NCI-H2081 (cell line): ENCODE data around the gene ETFB.

Experiments
- DNase-seq, 2 experiments: peaks; one replicate each; lab custom pipeline; 2025; lab: John Stamatoyannopoulos, UW

Gene ETFB

GRCh38 chr19:51351266-51351990 lies 14.8 kb downstream of the ETFB start:
- no peak for DNase-seq

GRCh38 chr19:51347209-51347928 lies 18.8 kb downstream of the ETFB start:
- DNase-seq, result no peak

GRCh38 chr19:51346742-51347141 lies 19.4 kb downstream of the ETFB start:
- no peak for DNase-seq

GRCh38 chr19:51345076-51345620 lies 21.0 kb downstream of the ETFB start:
- DNase-seq, result no peak

- no peak for DNase-seq
Observed at GRCh38 chr19:51342631-51343569, 23.3 kb downstream of the ETFB start.

- DNase-seq, result no peak
Observed at GRCh38 chr19:51341976-51342580, 24.1 kb downstream of the ETFB start, which contains the start of gene VSIG10L. Gene VSIG10L, minus strand, starts transcription at chr19:51342139. Its CDS starts 15 bp downstream, at chr19:51342124.

- DNase-seq, result no peak
Observed at GRCh38 chr19:51341066-51341465, 25.1 kb downstream of the ETFB start.

GRCh38 chr19:51339687-51340656 lies 26.2 kb downstream of the ETFB start:
- DNase-seq, result no peak

- no peak for DNase-seq
Observed at GRCh38 chr19:51339313-51339686, 26.9 kb downstream of the ETFB start.

- DNase-seq, result no peak
Observed at GRCh38 chr19:51338563-51339312, 27.4 kb downstream of the ETFB start.

GRCh38 chr19:51337861-51338562 lies 28.2 kb downstream of the ETFB start:
- no peak for DNase-seq

GRCh38 chr19:51337141-51337860 lies 28.9 kb downstream of the ETFB start:
- no peak for DNase-seq

GRCh38 chr19:51333836-51334460 lies 32.2 kb downstream of the ETFB start:
- DNase-seq, result no peak

- no peak for DNase-seq
Observed at GRCh38 chr19:51331716-51332115, 34.5 kb downstream of the ETFB start.

GRCh38 chr19:51331193-51331592 lies 35.0 kb downstream of the ETFB start:
- DNase-seq, result no peak

- no peak for DNase-seq
Observed at GRCh38 chr19:51330366-51330765, 35.8 kb downstream of the ETFB start.

GRCh38 chr19:51329411-51329810 lies 36.8 kb downstream of the ETFB start:
- DNase-seq, result no peak
